GM12878 (cell line): ENCODE results near the gene CYB5D1. TPM values are rescaled to one million over a fixed set of nuclear protein-coding genes. Genes with fewer than 3 reads are reported as not detected.

Experiments used
- ATAC-seq: fragments of 200-7000 bp; cut with Tn5 transposase; 3 replicates; pipeline ENCODE4 v1.9.1; 2020; ENCODE audit warnings: mild to moderate bottlenecking, moderate library complexity
- BruUV-seq: library from RNA; stranded (reverse); fragments of 400-500 nt; replicated peaks from 2 replicates; lab custom pipeline; 2021; lab: Mats Ljungman, UMichigan
- CTCF ChIA-PET: fragments of 300-600 bp; sonication (Branson Sonifier 250); formaldehyde crosslinking; extraction: SDS; loops from one replicate; lab custom pipeline; 2021; ENCODE audit warnings: inconsistent platforms; lab: Yijun Ruan, JAX
- POLR2A ChIA-PET: fragments of 350-600 bp; formaldehyde crosslinking; extraction: SDS; loops from one replicate; lab custom pipeline; 2021; ENCODE audit warnings: inconsistent platforms; lab: Charles Lee
- RAD21 ChIA-PET: fragments of 300-600 bp; sonication (Branson Sonifier 250); formaldehyde crosslinking; loops from one replicate; lab custom pipeline; 2023; ENCODE audit warnings: antibody characterized with exemption; ENCODE audit not compliant: unreplicated experiment; lab: Charles Lee
- SMC1A ChIA-PET: fragments of 300-600 bp; sonication (Branson Sonifier 250); formaldehyde crosslinking; loops from one replicate; lab custom pipeline; 2023; ENCODE audit not compliant: unreplicated experiment, uncharacterized antibody; lab: Charles Lee
- DNase-seq: peaks from one replicate; pipeline ENCODE4 v3.0.0-alpha.2; 2011; ENCODE audit warnings: low read depth, low spot score
- FAIRE-seq: peaks from 3 replicates; lab custom pipeline; 2011; peaks lifted over from hg19 to GRCh38; lab: Jason Lieb, UNC
- H2AFZ ChIP-seq: 2 replicates; pipeline ENCODE4 v1.6.0; 2011; ENCODE audit warnings: low read depth, low read length, control low read depth; ENCODE audit not compliant: control insufficient read depth
- H3K27ac ChIP-seq: 2 replicates; pipeline ENCODE4 v1.5.1; 2011; ENCODE audit warnings: control low read depth; ENCODE audit not compliant: control insufficient read depth, insufficient read depth
- H3K27me3 ChIP-seq, 2 experiments: replicated peaks in 1 of 2; 2 replicates each; pipeline versions ENCODE4 v1.6.0 to v1.6.1; 2011; ENCODE audit warnings: low read length in 1 of 2; ENCODE audit not compliant: control insufficient read depth in 2 of 2, insufficient read depth in 2 of 2
- H3K36me3 ChIP-seq, 2 experiments: 2 replicates each; pipeline ENCODE4 v1.5.1; 2011; ENCODE audit warnings: low read length in 1 of 2; ENCODE audit not compliant: control insufficient read depth in 2 of 2, insufficient read depth in 2 of 2
- H3K4me1 ChIP-seq: 2 replicates; pipeline ENCODE4 v1.6.1; 2011; ENCODE audit warnings: mild to moderate bottlenecking, low read length, moderate library complexity, mixed read lengths; ENCODE audit not compliant: control insufficient read depth, insufficient read depth
- H3K4me2 ChIP-seq: 2 replicates; pipeline ENCODE4 v1.6.0; 2011; ENCODE audit warnings: control low read depth; ENCODE audit not compliant: control insufficient read depth, insufficient read depth
- H3K4me3 ChIP-seq: fragments of 200-600 bp; sonication (generic); 2 replicates; pipeline ENCODE4 v1.5.1; 2016
- H3K79me2 ChIP-seq: 2 replicates; pipeline ENCODE4 v1.6.0; 2011; ENCODE audit warnings: low read length; ENCODE audit not compliant: control insufficient read depth, insufficient read depth
- H3K9ac ChIP-seq: 2 replicates; pipeline ENCODE4 v1.8.0; 2011; ENCODE audit warnings: low read length, control low read depth, mixed read lengths; ENCODE audit not compliant: control insufficient read depth, insufficient read depth
- H3K9me3 ChIP-seq: replicated peaks from 3 replicates; pipeline ENCODE4 v1.5.1; 2011; ENCODE audit warnings: mild to moderate bottlenecking, low read length; ENCODE audit not compliant: control insufficient read depth, insufficient read depth
- H4K20me1 ChIP-seq: 2 replicates; pipeline ENCODE4 v1.6.0; 2011; ENCODE audit not compliant: control insufficient read depth, insufficient read depth
- EGR1 ChIP-seq, 2 experiments: IDR thresholded peaks; 1 replicate in 1 of 2; 2 replicates in 1 of 2; pipeline ENCODE4 v1.6.1; 2011 to 2012; ENCODE audit warnings: low read depth in 2 of 2, low read length in 2 of 2, borderline replicate concordance in 1 of 2, mild to moderate bottlenecking in 1 of 2, moderate library complexity in 1 of 2
- ESRRA ChIP-seq: IDR thresholded peaks from 2 replicates; pipeline ENCODE4 v1.6.1; 2012; ENCODE audit warnings: mild to moderate bottlenecking, low read length, improper control_type of control experiment
- HCFC1 ChIP-seq: fragments of 150-350 bp; IDR thresholded peaks from 2 replicates; pipeline ENCODE4 v1.6.1; 2014; ENCODE audit warnings: low read length
- JUNB ChIP-seq: IDR thresholded peaks from 2 replicates; pipeline ENCODE4 v1.6.1; 2016; ENCODE audit warnings: antibody characterized with exemption, mild to moderate bottlenecking
- MYB ChIP-seq: fragments of 150-350 bp; IDR thresholded peaks from 2 replicates; pipeline ENCODE4 v1.6.1; 2014; ENCODE audit warnings: mild to moderate bottlenecking, low read depth, low read length, borderline replicate concordance
- POLR2AphosphoS2 ChIP-seq: IDR thresholded peaks from 2 replicates; pipeline ENCODE4 v1.6.1; 2011; ENCODE audit warnings: low read depth, mild to moderate bottlenecking, low read length, improper control_type of control experiment, moderate library complexity
- POLR2AphosphoS5 ChIP-seq: IDR thresholded peaks from 2 replicates; pipeline ENCODE4 v1.6.1; 2011; ENCODE audit warnings: mild to moderate bottlenecking, low read length, inconsistent platforms
- RAD21 ChIP-seq: IDR thresholded peaks from 2 replicates; pipeline ENCODE4 v1.6.1; 2011; ENCODE audit warnings: mild to moderate bottlenecking, low read depth, low read length, moderate library complexity; ENCODE audit not compliant: insufficient read depth
- SIN3A ChIP-seq: IDR thresholded peaks from 2 replicates; pipeline ENCODE4 v1.6.1; 2012; ENCODE audit warnings: low read depth, low read length, improper control_type of control experiment
- SMAD1 ChIP-seq: fragments of 450-650 bp; IDR thresholded peaks from 2 replicates; pipeline ENCODE4 v1.6.1; 2018; ENCODE audit warnings: mild to moderate bottlenecking, low read depth; ENCODE audit not compliant: partially characterized antibody
- SMARCA5 ChIP-seq: fragments of 450-650 bp; IDR thresholded peaks from 2 replicates; pipeline ENCODE4 v1.6.1; 2017; ENCODE audit warnings: mild to moderate bottlenecking
- TCF7 ChIP-seq: IDR thresholded peaks from 2 replicates; pipeline ENCODE4 v1.6.1; 2014; ENCODE audit warnings: antibody characterized with exemption, borderline replicate concordance
- WRNIP1 ChIP-seq: IDR thresholded peaks from 2 replicates; pipeline ENCODE4 v1.6.1; 2011; ENCODE audit warnings: low read depth, low read length, improper control_type of control experiment, borderline replicate concordance
- ZBED1 ChIP-seq: IDR thresholded peaks from 2 replicates; pipeline ENCODE4 v1.6.1; 2016; ENCODE audit warnings: borderline replicate concordance
- WGBS: methylation state at CpG from one replicate; pipeline ENCODE4 v1.1.6; 2016; ENCODE audit warnings: low lambda C conversion rate; ENCODE audit not compliant: insufficient replicate concordance, insufficient coverage; ENCODE audit errors: missing lambda C conversion rate; 5-methylcytosine and 5-hydroxymethylcytosine counted together
- in situ Hi-C: fragments of 300-500 bp; cut with MboI; formaldehyde crosslinking; loops from 9 replicates; pipeline ENCODE4 v1.14.3; 2018; ENCODE audit warnings: mixed read lengths
- intact Hi-C: fragments of 100-400 bp; cut with micrococcal nuclease; formaldehyde crosslinking; loops from one replicate; pipeline ENCODE4 v1.14.2; 2022; ENCODE audit not compliant: unreplicated experiment
- polyA plus RNA-seq, 11 experiments: library from polyadenylated mRNA; depleted of rRNA in 4 of 11; unstranded in 6 of 11; stranded (reverse) in 5 of 11; fragments of >200 nt; fragmentation: Nextera tagmentation in 4 of 11; fragmentation: Illumina TruSeq in 1 of 11; extraction: Ambion mirVana in 4 of 11; extraction: Trizol in 1 of 11; gene quantifications; 1 replicate in 1 of 11; 2 replicates in 10 of 11; pipeline versions ENCODE4 v1.2.1 to v1.2.3, GENCODE V29; 2011 to 2016; ENCODE audit warnings: inconsistent platforms in 2 of 11, missing spikeins in 2 of 11, low read depth in 1 of 11
- total RNA-seq, 4 experiments: library from RNA; depleted of rRNA in 3 of 4; stranded (reverse); fragments of >200 nt in 3 of 4; fragmentation: Illumina TruSeq in 1 of 4; extraction: Trizol in 1 of 4; gene quantifications; 2 replicates each; pipeline versions ENCODE4 v1.2.1 to v1.2.3, GENCODE V29; 2013 to 2021
- TF ChIP-seq, protein P1 (sequence below), 3 experiments: IDR thresholded peaks in 2 of 3; conservative IDR thresholded peaks in 1 of 3; 2 replicates each; pipeline ENCODE4 v1.5.1; 2011; ENCODE audit warnings: low read depth in 3 of 3, low read length in 3 of 3, mild to moderate bottlenecking in 3 of 3, control low read depth in 2 of 3, moderate library complexity in 2 of 3, inconsistent platforms in 1 of 3, mixed read lengths in 1 of 3; ENCODE audit not compliant: control insufficient read depth in 2 of 3, insufficient read depth in 1 of 3; ENCODE audit errors: extremely low read depth in 1 of 3
- TF ChIP-seq, protein P2 (sequence below): IDR thresholded peaks from 2 replicates; pipeline ENCODE4 v1.6.1; 2012; ENCODE audit warnings: low read depth, low read length, improper control_type of control experiment
- TF ChIP-seq, protein P3 (sequence below): IDR thresholded peaks from 2 replicates; pipeline ENCODE4 v1.6.1; 2011; ENCODE audit warnings: borderline replicate concordance, low read depth, mild to moderate bottlenecking, moderate library complexity, mixed read lengths, low read length; ENCODE audit not compliant: insufficient read depth; ENCODE audit errors: extremely low read length

Gene CYB5D1
- total and polyA plus RNA-seq, 10 of the 15 experiments (the other 5 are each of a cell fraction or from before 2014, with no cell fraction given): 1.6 to 8.7 (median 6.4) TPM

DNA sequence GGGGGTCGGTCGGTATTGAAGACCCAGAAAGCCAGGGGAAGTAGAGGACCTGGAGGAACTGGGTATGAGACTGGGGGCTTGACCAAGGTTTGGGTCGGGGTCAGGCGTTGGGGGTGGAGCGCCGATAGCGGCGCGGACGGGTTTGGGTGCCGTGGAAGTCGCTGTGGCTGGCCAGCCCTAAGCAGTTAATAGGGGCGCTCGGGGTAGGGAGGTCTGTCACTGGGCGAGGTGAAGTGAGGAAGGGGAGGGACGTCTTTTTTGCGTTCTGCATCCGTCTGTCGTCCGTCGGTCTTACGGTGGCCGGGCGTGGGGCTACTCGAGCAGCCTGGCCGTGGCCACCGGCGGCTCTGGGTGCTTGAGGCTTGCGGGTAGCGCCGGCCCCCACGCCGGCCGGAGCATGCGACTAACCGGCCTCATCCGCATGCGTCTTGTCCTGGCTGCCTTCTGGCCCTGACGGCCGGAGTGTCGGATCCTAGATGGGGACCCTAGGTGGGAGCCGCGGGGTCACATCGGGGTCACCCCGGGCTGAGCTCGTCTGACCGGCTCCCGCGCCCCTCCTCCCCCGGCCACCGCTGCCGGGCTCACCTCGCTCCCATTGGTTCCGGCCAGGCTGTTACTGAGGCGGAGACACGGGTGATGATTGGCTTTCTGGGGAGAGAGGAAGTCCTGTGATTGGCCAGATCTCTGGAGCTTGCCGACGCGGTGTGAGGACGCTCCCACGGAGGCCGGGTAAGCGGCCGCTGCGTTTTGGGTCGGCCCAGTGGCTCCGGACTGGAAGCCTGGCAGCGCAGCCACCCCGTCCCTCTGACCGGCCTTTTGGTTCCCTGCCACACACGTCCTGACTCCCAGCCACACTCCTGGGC is 13.3 kb upstream of the CYB5D1 start (continued):
- TF ChIP-seq, protein P1, sequence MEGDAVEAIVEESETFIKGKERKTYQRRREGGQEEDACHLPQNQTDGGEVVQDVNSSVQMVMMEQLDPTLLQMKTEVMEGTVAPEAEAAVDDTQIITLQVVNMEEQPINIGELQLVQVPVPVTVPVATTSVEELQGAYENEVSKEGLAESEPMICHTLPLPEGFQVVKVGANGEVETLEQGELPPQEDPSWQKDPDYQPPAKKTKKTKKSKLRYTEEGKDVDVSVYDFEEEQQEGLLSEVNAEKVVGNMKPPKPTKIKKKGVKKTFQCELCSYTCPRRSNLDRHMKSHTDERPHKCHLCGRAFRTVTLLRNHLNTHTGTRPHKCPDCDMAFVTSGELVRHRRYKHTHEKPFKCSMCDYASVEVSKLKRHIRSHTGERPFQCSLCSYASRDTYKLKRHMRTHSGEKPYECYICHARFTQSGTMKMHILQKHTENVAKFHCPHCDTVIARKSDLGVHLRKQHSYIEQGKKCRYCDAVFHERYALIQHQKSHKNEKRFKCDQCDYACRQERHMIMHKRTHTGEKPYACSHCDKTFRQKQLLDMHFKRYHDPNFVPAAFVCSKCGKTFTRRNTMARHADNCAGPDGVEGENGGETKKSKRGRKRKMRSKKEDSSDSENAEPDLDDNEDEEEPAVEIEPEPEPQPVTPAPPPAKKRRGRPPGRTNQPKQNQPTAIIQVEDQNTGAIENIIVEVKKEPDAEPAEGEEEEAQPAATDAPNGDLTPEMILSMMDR (IDR thresholded peaks at IDR 0.05 in 2 of 3, conservative IDR thresholded peaks at IDR 0.05 in 1 of 3; ENCODE audit: control insufficient read depth in 2 of 3, extremely low read depth in 1 of 3, insufficient read depth in 1 of 3, low read depth in 3 of 3, low read length in 3 of 3): no peak
- TF ChIP-seq SMAD1 (no peak), POLR2AphosphoS2 (peak; percentile 39; the same call in 1 of the 2 replicates)

DNA sequence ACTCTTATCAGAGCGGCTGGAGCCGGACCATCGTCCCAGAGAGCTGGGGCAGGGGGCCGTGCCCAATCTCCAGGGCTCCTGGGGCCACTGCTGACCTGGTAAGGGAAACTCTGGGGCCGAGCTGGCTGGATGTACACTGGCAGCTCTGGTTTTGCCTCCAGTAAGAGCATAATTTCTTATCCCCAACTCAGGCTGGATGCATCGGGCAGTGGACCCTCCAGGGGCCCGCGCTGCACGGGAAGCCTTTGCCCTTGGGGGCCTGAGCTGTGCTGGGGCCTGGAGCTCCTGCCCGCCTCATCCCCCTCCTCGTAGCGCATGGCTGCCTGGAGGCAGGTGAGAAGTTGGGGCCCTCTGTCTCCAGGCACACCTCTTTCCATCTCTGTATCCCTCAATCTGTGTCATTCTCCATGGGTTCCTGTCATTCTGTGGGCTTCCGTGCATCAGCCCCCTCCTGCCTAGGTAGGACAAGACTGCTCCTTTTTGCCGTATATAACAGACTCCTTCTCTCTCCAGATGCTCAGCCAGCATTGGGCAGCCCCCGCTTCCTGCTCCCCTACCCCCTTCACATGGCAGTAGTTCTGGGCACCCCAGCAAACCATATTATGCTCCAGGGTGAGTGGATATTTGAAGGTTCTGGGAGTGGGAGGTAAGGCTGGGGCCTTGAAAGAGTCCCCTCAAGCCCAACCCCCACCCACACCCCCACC is 12.3 kb upstream of the CYB5D1 start:
- peak overlapping the region; percentile 96 for H3K9ac ChIP-seq
- peaks cover 0 to 21% of the 10 kb centered on the region in 2 experiments; a peak in 3 of 4 replicates for H3K36me3 ChIP-seq
- H2AFZ ChIP-seq: no peak overlapping the region
- ChIA-PET POLR2A (interaction anchor here (0.9 to 4.1 kb wide), 5 partner anchors 11 to 160 kb away, joined by 3 to 49 read pairs (median 3); partner anchors contain the start of gene KDM6B), CTCF (interaction anchor here (0.6 to 5.7 kb wide), 8 partner anchors 11 to 273 kb away, joined by 3 to 57 read pairs (median 4); partner anchors contain the start of genes CYB5D1, KDM6B, NAA38 and TP53), SMC1A (interaction anchor here (0.9 to 1.8 kb wide), 3 partner anchors 11 to 274 kb away, joined by 3 to 22 read pairs (median 4); partner anchors contain the start of gene KDM6B), RAD21 (interaction anchor here (0.6 to 3.7 kb wide), 9 partner anchors 11 to 144 kb away, joined by 3 to 36 read pairs (median 4); partner anchors contain the start of genes KDM6B and NAA38)
- peaks cover 37% of the 10 kb centered on the region for H3K79me2 ChIP-seq
- no peaks in the 10 kb centered on the region for H3K9me3 ChIP-seq
- ATAC-seq: no peak
- H3K27me3 ChIP-seq: no peaks in the 10 kb centered on the region
- WGBS: 64% methylated on average over 15 of the region's 15 CpGs
- BruUV-seq: no TSS peak
- no peaks in the 10 kb centered on the region; the same call in 1 of the 2 replicates for H4K20me1 ChIP-seq
- intact Hi-C loops: no loop called here
- H3K4me2 ChIP-seq: peak overlapping the region; percentile 100
- DNase-seq: no peak
- H3K4me1 ChIP-seq: peaks cover 20% of the 10 kb centered on the region
- peak overlapping the region; percentile 92 for H3K4me3 ChIP-seq
- in situ Hi-C loops: no loop called here
- no peak for FAIRE-seq
- H3K27ac ChIP-seq: peak overlapping the region; percentile 95; the same call in 1 of the 2 replicates
- TF ChIP-seq POLR2AphosphoS2 (no peak), MYB (no peak), TCF7 (no peak), EGR1 (IDR thresholded peaks at IDR 0.05; ENCODE audit: borderline replicate concordance in 1 of 2, low read depth in 2 of 2, low read length in 2 of 2) (no peak), ESRRA (no peak), RAD21 (no peak), WRNIP1 (no peak), SMARCA5 (no peak), JUNB (no peak), POLR2AphosphoS5 (no peak; the same call in 1 of the 2 replicates), ZBED1 (no peak), SIN3A (no peak), HCFC1 (no peak)
- TF ChIP-seq, protein P2, sequence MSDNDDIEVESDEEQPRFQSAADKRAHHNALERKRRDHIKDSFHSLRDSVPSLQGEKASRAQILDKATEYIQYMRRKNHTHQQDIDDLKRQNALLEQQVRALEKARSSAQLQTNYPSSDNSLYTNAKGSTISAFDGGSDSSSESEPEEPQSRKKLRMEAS: no peak
- TF ChIP-seq, protein P3, sequence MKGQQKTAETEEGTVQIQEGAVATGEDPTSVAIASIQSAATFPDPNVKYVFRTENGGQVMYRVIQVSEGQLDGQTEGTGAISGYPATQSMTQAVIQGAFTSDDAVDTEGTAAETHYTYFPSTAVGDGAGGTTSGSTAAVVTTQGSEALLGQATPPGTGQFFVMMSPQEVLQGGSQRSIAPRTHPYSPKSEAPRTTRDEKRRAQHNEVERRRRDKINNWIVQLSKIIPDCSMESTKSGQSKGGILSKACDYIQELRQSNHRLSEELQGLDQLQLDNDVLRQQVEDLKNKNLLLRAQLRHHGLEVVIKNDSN: no peak
